IPS DF 4.7 (cell line): Measurements from ENCODE around the gene GJD3.
"Not testable (repeated sequence)": the region's sequence is repeated elsewhere in the genome, so short reads cannot be mapped to it uniquely, and the experiment has no call there.

ENCODE experiments used
- DNase-seq: peaks from one replicate; pipeline ENCODE4 v3.0.0-alpha.2; 2013; ENCODE audit warnings: low spot score; ENCODE audit errors: extremely low read depth

Gene GJD3

GRCh38 chr17:40369923-40370322 lies 5.4 kb upstream of the GJD3 start:
- no peak for DNase-seq

GRCh38 chr17:40367728-40368127 lies 3.2 kb upstream of the GJD3 start:
- not testable (repeated sequence) for DNase-seq

GRCh38 chr17:40366861-40367518 lies 2.5 kb upstream of the GJD3 start:
- DNase-seq, result no peak

GRCh38 chr17:40366076-40366860 lies 1.7 kb upstream of the GJD3 start:
- no peak for DNase-seq

- DNase-seq, result no peak
These were observed 369 bp upstream of the GJD3 start for GRCh38 chr17:40364906-40365305.

- no peak for DNase-seq
These were observed 1.3 kb downstream of the GJD3 start for GRCh38 chr17:40363111-40363827.

- DNase-seq, result no peak
These were observed 1.8 kb downstream of the GJD3 start for GRCh38 chr17:40362696-40363110.

GRCh38 chr17:40361925-40362695 lies 2.4 kb downstream of the GJD3 start:
- DNase-seq, result no peak

- no peak for DNase-seq
These were observed 3.2 kb downstream of the GJD3 start for GRCh38 chr17:40361063-40361924.

- DNase-seq, result no peak
These were observed 4.4 kb downstream of the GJD3 start for GRCh38 chr17:40360091-40360490.

GRCh38 chr17:40358323-40359038 lies 6.1 kb downstream of the GJD3 start:
- DNase-seq, result no peak

GRCh38 chr17:40356990-40357881 lies 7.3 kb downstream of the GJD3 start:
- no peak for DNase-seq

GRCh38 chr17:40355804-40356758 lies 8.5 kb downstream of the GJD3 start:
- no peak for DNase-seq

GRCh38 chr17:40355123-40355803 lies 9.3 kb downstream of the GJD3 start:
- DNase-seq, result no peak

- no peak for DNase-seq
These were observed 10.1 kb downstream of the GJD3 start for GRCh38 chr17:40354221-40355122.

GRCh38 chr17:40352779-40353394 lies 11.7 kb downstream of the GJD3 start:
- DNase-seq, result no peak
